Subcutaneous abdominal adipose tissue (tissue), 5 donors: Measurements from ENCODE around the gene IGSF10.
"Not testable (repeated sequence)": the region's sequence is repeated elsewhere in the genome, so short reads cannot be mapped to it uniquely, and the experiment has no call there.

Experiments
- H3K27ac ChIP-seq: one replicate; pipeline ENCODE4 v1.7.0; 2013; ENCODE audit warnings: low read depth, mild to moderate bottlenecking, inconsistent platforms, low read length, moderate library complexity
- H3K27me3 ChIP-seq, 5 donors: one replicate each; pipeline ENCODE4 v1.7.0; 2013; ENCODE audit warnings: low read length in 5 of 5, inconsistent platforms in 1 of 5; ENCODE audit not compliant: control insufficient read depth in 5 of 5, insufficient read depth in 4 of 5
- H3K36me3 ChIP-seq, 5 donors: one replicate each; pipeline ENCODE4 v1.7.0; 2013; ENCODE audit warnings: low read length in 5 of 5; ENCODE audit not compliant: control insufficient read depth in 5 of 5, insufficient read depth in 5 of 5
- H3K4me1 ChIP-seq, 5 donors: one replicate each; pipeline ENCODE4 v1.7.0; 2013; ENCODE audit warnings: low read length in 5 of 5, mild to moderate bottlenecking in 3 of 5, moderate library complexity in 1 of 5; ENCODE audit not compliant: control insufficient read depth in 5 of 5, insufficient read depth in 5 of 5
- H3K4me3 ChIP-seq, 5 donors: one replicate each; pipeline ENCODE4 v1.7.0; 2013; ENCODE audit warnings: low read length in 5 of 5, low read depth in 1 of 5
- H3K9ac ChIP-seq, 5 donors: one replicate each; pipeline ENCODE4 v1.7.0; 2013; ENCODE audit warnings: low read length in 5 of 5, mild to moderate bottlenecking in 4 of 5, moderate library complexity in 3 of 5
- H3K9me3 ChIP-seq, 5 donors: one replicate each; pipeline ENCODE4 v1.7.0; 2013; ENCODE audit warnings: low read length in 5 of 5; ENCODE audit not compliant: control insufficient read depth in 5 of 5
- donor health status: healthy.
- donor health status: healthy.
- donor health status: healthy.
- donor health status: healthy.
- donor health status: healthy.

Gene IGSF10, protein sequence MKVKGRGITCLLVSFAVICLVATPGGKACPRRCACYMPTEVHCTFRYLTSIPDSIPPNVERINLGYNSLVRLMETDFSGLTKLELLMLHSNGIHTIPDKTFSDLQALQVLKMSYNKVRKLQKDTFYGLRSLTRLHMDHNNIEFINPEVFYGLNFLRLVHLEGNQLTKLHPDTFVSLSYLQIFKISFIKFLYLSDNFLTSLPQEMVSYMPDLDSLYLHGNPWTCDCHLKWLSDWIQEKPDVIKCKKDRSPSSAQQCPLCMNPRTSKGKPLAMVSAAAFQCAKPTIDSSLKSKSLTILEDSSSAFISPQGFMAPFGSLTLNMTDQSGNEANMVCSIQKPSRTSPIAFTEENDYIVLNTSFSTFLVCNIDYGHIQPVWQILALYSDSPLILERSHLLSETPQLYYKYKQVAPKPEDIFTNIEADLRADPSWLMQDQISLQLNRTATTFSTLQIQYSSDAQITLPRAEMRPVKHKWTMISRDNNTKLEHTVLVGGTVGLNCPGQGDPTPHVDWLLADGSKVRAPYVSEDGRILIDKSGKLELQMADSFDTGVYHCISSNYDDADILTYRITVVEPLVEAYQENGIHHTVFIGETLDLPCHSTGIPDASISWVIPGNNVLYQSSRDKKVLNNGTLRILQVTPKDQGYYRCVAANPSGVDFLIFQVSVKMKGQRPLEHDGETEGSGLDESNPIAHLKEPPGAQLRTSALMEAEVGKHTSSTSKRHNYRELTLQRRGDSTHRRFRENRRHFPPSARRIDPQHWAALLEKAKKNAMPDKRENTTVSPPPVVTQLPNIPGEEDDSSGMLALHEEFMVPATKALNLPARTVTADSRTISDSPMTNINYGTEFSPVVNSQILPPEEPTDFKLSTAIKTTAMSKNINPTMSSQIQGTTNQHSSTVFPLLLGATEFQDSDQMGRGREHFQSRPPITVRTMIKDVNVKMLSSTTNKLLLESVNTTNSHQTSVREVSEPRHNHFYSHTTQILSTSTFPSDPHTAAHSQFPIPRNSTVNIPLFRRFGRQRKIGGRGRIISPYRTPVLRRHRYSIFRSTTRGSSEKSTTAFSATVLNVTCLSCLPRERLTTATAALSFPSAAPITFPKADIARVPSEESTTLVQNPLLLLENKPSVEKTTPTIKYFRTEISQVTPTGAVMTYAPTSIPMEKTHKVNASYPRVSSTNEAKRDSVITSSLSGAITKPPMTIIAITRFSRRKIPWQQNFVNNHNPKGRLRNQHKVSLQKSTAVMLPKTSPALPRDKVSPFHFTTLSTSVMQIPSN (N-terminal part only)

DNA sequence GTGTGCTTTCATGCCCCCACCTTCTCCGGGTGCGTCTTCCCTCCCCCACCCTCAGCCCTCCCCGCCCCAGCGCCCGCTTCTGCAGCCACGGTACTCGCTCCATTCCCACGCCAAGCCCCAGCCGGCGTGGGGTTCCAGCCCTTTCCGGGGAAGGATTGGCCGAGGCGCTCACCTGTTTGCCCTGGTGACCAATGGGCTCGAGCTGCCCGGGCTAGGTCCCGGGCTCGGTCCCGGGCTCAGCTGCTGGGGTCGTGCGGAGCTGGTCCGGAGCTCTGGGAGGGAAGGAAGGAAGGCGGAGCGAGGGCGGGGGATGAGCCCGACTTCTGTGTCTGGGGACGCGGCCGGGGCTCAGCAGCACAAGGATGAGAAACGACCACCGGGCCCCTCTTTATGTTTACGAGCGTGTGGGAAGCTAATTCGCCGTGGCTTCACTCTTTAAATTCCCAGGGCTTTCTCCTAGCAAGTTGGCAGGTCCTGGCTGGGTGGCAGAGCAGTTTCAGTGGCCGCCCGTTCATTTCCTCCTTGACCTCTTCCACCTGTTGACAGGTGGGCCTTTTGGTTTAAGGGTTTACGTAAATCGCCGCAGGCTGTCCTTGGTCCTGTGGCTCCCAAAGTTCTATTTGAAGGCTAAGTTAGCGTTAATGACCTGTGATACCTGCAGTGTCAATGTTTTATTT is at the start of gene IGSF10:
TSS of gene IGSF10 (minus strand) at position 288 of the 677 bp plus-strand sequence. CDS start 2,352 bp downstream, outside the sequence.
- H3K27me3 ChIP-seq = peaks cover 0 to 7% (median 0%) of the 10 kb centered on the region in 5 donors
- H3K27ac ChIP-seq = no peak within 1 kb of the TSS
- H3K9me3 ChIP-seq = no peaks in the 10 kb centered on the region
- H3K4me3 ChIP-seq = peak within 1 kb of the TSS; percentile 60 to 78 (median 68)
- H3K9ac ChIP-seq = peak within 1 kb of the TSS in 3 of 5 donors; percentile 6 to 52 (median 45)
- peaks cover 0 to 11% (median 10%) of the 10 kb centered on the region in 5 donors for H3K4me1 ChIP-seq
- no peaks in the 10 kb centered on the region for H3K36me3 ChIP-seq

DNA sequence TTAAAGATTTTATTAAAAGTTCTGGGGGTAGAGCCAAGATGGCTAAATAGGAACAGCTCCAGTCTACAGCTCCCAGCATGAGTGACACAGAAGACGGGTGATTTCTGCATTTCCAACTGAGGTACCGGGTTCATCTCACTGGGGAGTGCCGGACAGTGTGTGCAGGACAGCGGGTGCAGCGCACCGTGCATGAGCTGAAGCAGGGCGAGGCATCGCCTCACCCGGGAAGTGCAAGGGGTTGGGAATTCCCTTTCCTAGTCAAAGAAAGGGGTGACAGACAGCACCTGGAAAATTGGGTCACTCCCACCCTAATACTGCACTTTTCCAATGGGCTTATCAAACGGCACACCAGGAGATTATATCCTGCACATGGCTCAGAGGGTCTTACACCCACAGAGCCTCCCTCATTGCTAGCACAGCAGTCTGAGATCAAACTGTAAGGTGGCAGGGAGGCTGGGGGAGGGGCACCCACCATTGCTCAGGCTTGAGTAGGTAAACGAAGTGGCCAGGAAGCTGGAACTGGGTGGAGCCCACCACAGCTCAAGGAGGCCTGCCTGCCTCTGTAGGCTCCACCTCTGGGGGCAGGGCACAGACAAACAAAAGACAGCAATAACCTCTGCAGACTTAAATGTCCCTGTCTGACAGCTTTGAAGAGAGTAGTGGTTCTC is 48.7 kb upstream of the IGSF10 start:
- not testable (repeated sequence) for H3K4me1 ChIP-seq, H3K36me3 ChIP-seq, H3K4me3 ChIP-seq, H3K9me3 ChIP-seq, H3K9ac ChIP-seq, H3K27ac ChIP-seq, H3K27me3 ChIP-seq

DNA sequence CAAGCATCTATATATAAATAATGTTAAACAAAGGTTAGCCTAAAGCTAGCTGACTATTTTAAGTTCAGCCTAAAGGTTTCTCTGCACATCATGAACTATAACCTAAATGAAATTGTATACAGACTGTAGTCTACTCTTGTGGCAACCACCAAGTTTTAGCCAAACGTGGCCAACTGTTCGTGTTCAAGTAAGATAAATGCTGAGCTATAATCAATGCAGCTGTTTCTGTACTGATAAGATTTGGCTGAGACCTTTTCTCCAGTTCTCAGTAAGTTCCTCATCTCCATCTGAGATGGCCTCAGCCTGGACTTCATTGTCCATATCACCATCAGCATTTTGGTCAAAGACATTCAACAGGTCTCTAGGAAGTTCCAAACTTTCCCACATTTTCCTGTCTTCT is 43.7 kb upstream of the IGSF10 start:
- no peak overlapping the region for H3K9ac ChIP-seq
- peaks cover 0 to 17% (median 3%) of the 10 kb centered on the region in 5 donors for H3K4me1 ChIP-seq
- H3K4me3 ChIP-seq = no peak overlapping the region
- H3K9me3 ChIP-seq = no peaks in the 10 kb centered on the region
- H3K27ac ChIP-seq = no peak overlapping the region
- no peaks in the 10 kb centered on the region for H3K36me3 ChIP-seq
- no peaks in the 10 kb centered on the region for H3K27me3 ChIP-seq

DNA sequence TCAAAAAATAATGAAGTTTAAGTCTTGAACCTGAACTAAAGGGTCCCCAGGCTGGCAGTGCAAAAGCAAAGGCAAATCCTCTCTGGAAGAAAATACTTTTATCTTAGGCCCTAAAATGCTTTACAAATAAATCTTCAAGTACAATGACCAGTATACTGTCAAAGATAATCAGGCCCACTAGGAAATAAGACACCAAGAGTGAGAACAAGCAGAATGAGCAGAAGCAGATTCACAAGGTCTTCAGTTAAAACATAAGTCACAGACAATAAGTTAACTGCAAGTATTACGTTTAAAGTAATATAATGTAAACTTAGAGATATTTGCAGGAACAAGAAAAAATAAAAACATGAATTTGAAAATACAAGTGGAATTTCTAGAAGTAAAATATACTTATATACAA is 42.2 kb upstream of the IGSF10 start:
- H3K4me1 ChIP-seq = peaks cover 0 to 22% (median 3%) of the 10 kb centered on the region in 5 donors
- H3K27ac ChIP-seq = no peak overlapping the region
- H3K4me3 ChIP-seq = no peak overlapping the region
- H3K9me3 ChIP-seq = no peaks in the 10 kb centered on the region
- H3K27me3 ChIP-seq = no peaks in the 10 kb centered on the region
- no peaks in the 10 kb centered on the region for H3K36me3 ChIP-seq
- no peak overlapping the region for H3K9ac ChIP-seq

DNA sequence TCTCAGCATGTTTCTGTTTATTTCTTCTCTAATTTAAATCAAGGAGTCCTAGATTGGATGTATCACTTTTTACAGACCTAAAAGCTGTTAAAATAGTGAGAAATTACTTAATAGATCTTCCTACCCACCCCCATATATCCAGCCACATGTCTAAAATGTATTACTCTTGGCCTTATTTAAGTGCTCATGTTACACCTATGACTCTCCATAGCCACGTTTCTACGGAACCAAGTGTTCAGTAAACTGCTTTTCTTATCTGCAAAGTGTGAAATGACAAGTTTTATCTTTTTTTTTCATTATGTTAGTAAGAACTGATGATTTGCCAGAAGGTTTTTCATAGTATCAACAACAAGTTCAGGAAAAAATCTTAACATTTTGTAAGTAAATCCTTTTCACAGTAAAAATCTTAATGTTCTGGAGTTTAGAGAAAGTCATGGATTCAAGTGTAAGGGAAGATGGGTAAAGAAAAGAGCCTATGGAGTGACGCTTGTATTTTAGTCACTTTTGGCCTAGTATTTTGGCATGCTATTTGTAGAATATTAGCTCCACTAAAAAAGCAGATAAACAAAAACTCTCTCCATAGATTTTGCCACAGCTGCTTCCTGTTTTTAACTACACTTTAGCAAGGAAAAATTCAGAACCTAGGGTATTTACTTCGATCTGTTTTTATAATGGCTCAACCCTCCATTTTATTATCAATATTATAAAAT is 41.2 kb upstream of the IGSF10 start:
- Histone ChIP-seq H3K27me3 (no peaks in the 10 kb centered on the region), H3K36me3 (no peaks in the 10 kb centered on the region), H3K9me3 (no peaks in the 10 kb centered on the region), H3K9ac (no peak overlapping the region), H3K4me3 (no peak overlapping the region), H3K27ac (peak overlapping the region; percentile 24), H3K4me1 (peaks cover 0 to 22% (median 3%) of the 10 kb centered on the region in 5 donors)

DNA sequence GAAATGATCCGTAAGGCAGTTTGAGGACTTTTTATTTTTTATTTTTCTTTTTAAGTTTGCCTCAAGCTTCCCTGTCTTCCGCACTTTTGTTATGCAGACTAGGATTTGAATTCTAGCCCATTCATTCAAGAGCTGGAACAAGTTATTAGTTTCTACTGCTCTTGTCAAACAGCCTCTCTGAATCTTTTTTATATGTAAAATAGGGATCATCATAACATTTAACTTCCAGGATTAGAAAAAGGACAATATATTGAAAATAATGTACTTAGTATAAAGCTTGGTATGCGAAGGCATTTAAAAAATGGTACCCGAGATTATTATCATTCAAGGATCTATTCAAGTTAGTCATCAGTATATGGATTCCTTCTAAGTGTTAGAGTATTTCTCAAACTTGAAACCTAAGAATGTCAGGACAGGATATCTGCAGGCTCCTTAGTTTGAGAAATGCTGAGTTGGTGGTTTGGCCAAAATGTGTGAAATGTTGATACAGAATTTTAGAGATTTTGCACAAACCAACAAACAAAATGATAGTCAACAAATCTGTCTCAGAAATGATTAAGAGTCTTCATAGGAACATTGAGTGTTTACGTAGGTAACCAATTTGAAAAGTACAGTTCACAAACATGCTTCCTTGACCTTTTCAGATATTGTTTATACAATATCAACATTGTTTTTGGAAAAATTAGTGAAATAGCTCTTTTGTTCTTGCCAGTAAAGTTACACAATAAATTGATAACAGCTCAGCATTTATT is 40.5 kb upstream of the IGSF10 start:
- peaks cover 0 to 22% (median 3%) of the 10 kb centered on the region in 5 donors for H3K4me1 ChIP-seq
- H3K36me3 ChIP-seq = no peaks in the 10 kb centered on the region
- H3K27ac ChIP-seq = peak overlapping the region; percentile 24
- no peaks in the 10 kb centered on the region for H3K27me3 ChIP-seq
- H3K9ac ChIP-seq = no peak overlapping the region
- H3K9me3 ChIP-seq = no peaks in the 10 kb centered on the region
- no peak overlapping the region for H3K4me3 ChIP-seq

DNA sequence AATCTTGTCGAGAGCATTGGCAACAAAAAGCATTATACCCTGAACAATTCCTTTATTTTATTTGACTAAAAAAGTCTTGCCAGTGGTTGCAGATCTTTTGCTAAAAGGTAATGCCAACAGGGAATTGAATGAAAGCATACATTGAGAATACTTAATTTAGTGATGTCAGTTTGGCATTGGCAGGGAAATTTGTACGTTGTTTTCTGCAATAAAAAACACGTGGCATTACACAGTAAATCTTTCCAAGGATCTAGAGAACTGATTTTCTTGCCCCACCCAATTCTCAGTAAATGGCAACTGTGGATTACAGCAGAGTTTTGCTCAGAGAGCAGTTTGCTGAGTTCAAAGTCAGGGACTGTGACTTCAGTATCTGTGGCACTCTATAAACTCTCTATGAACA is 38.3 kb upstream of the IGSF10 start:
- no peak overlapping the region for H3K9ac ChIP-seq
- peaks cover 0 to 26% (median 3%) of the 10 kb centered on the region in 5 donors for H3K4me1 ChIP-seq
- H3K36me3 ChIP-seq = no peaks in the 10 kb centered on the region
- no peak overlapping the region for H3K27ac ChIP-seq
- H3K9me3 ChIP-seq = no peaks in the 10 kb centered on the region
- no peaks in the 10 kb centered on the region for H3K27me3 ChIP-seq
- no peak overlapping the region for H3K4me3 ChIP-seq

DNA sequence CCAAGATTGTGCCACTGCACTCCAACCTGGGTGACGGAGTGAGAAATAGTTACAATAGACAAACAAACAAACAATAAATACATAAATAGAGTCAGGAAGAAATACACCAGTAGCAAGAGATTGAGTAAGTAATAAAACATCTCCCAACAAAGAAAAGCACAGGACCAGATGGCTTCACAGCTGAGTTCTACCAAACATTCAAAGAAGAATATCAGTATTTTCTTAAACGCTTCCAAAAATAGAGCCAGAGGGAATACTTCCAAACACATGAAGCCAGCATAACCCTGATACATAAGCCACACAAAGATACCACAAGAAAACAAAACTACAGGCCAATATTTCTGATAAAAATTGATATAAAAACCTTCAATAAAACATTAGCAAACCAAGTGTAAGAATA is 30.7 kb upstream of the IGSF10 start:
- Histone ChIP-seq H3K36me3 (no peaks in the 10 kb centered on the region), H3K9ac (no peak overlapping the region), H3K4me1 (peaks cover 0 to 5% (median 0%) of the 10 kb centered on the region in 5 donors), H3K4me3 (no peak overlapping the region), H3K27ac (no peak overlapping the region), H3K9me3 (peaks cover 0 to 2% (median 0%) of the 10 kb centered on the region in 5 donors), H3K27me3 (no peaks in the 10 kb centered on the region)
